ENCODE measurements around the gene LYRM1. TPM values are rescaled to one million over a fixed set of nuclear protein-coding genes. Genes with fewer than 3 reads are reported as not detected.
"Not testable (repeated sequence)": the region's sequence is repeated elsewhere in the genome, so short reads cannot be mapped to it uniquely, and the experiment has no call there.

Gene LYRM1
- total RNA-seq, 4 donors from 2014 or later, result 17.4 to 37.3 (median 30.0) TPM

DNA sequence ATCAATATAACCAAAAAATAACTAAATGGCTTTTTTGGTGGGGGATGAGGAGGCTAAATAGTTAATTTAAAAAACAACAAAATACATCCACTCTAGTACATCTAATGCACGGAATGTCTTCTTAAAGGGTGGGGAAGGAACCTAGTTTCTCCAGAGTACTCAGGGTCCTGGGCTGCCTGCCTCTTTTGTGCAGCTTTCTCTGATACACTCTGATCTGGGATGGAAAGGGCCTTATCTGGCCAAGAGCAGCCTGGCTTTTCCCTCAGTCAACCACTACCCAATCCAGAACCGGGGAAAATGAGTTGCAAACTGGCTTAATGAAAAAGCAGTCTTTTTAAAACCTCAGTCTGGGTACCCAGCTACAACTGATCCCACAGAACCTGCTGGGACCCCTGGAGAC, 43.3 kb upstream of the LYRM1 start:
- TF ChIP-seq POLR2AphosphoS5 (IDR thresholded peaks at IDR 0.05) (no peak), POLR2A (IDR thresholded peaks at IDR 0.05) (no peak), EP300 (IDR thresholded peaks at IDR 0.05) (no peak)
- TF ChIP-seq, protein P1, sequence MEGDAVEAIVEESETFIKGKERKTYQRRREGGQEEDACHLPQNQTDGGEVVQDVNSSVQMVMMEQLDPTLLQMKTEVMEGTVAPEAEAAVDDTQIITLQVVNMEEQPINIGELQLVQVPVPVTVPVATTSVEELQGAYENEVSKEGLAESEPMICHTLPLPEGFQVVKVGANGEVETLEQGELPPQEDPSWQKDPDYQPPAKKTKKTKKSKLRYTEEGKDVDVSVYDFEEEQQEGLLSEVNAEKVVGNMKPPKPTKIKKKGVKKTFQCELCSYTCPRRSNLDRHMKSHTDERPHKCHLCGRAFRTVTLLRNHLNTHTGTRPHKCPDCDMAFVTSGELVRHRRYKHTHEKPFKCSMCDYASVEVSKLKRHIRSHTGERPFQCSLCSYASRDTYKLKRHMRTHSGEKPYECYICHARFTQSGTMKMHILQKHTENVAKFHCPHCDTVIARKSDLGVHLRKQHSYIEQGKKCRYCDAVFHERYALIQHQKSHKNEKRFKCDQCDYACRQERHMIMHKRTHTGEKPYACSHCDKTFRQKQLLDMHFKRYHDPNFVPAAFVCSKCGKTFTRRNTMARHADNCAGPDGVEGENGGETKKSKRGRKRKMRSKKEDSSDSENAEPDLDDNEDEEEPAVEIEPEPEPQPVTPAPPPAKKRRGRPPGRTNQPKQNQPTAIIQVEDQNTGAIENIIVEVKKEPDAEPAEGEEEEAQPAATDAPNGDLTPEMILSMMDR (IDR thresholded peaks at IDR 0.05), result no peak
- DNase-seq (ENCODE audit: low spot score in 2 of 2), result no peak
- Histone ChIP-seq H3K27me3 (no peaks in the 10 kb centered on the region), H3K4me1 (peaks cover 45% of the 10 kb centered on the region), H3K27ac (no peak overlapping the region), H3K4me3 (no peak overlapping the region), H3K36me3 (peaks cover 26% of the 10 kb centered on the region), H3K9me3 (no peaks in the 10 kb centered on the region)
- WGBS, result 83% methylated on average over 2 of the region's 2 CpGs

DNA sequence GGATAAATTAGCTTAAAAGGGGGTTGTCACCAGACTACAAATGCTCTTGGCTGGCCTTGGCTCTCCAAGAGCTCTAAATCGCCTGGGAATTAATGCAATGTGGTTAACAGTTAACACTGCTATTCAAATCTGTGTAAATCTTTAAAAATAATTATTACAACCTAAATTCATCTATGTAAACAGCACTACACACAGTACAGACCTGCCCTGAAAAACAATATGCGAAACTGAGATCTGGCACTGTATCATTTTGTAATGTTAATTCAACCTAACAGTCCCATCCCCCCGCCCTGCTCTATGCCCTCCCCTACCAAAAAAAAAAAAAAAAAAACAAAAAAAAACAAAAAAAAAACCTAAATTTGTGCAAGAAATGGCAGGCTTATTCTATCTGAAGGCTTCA, 41.3 kb upstream of the LYRM1 start:
- 88% methylated on average over 3 of the region's 3 CpGs for WGBS
- peaks cover 28% of the 10 kb centered on the region for H3K36me3 ChIP-seq

DNA sequence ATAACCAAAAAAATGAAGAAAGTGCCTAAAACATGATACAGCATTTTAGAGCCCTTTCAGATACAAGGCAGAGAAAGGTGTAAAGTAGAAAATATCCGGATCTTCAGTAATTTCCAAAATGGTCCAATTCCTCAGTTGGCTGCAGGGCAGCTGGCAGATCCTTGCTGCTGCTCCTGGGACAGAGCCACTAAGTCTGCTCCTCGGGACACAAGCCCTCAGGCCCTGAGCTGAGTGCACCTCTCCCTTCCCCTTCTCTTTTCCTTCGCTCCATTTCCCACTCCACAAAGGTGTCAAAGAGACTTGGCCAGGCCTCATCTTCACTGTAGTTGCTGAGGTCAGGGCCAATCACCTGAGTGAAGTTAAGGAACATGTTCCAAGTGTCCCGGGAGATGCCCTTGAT, 40.9 kb upstream of the LYRM1 start:
- H3K4me1 ChIP-seq, result peaks cover 25% of the 10 kb centered on the region
- H3K9me3 ChIP-seq, result no peaks in the 10 kb centered on the region
- H3K27ac ChIP-seq, result no peak overlapping the region
- no peak for TF ChIP-seq EP300 (IDR thresholded peaks at IDR 0.05)
- no peak for TF ChIP-seq POLR2AphosphoS5 (IDR thresholded peaks at IDR 0.05)
- TF ChIP-seq POLR2A (IDR thresholded peaks at IDR 0.05), result no peak
- TF ChIP-seq, protein P1 (IDR thresholded peaks at IDR 0.05), result no peak
- peaks cover 28% of the 10 kb centered on the region for H3K36me3 ChIP-seq
- no peaks in the 10 kb centered on the region for H3K27me3 ChIP-seq
- no peak overlapping the region for H3K4me3 ChIP-seq
- WGBS, result 32% methylated on average over 3 of the region's 4 CpGs
- no peak for DNase-seq (ENCODE audit: low spot score in 2 of 2)

More for the DNA sequence above, 41.3 kb upstream of the LYRM1 start:
- H3K4me1 ChIP-seq, result peaks cover 26% of the 10 kb centered on the region
- no peak overlapping the region for H3K27ac ChIP-seq
- no peaks in the 10 kb centered on the region for H3K27me3 ChIP-seq
- no peaks in the 10 kb centered on the region for H3K9me3 ChIP-seq
- H3K4me3 ChIP-seq, result no peak overlapping the region
- no peak for DNase-seq (ENCODE audit: low spot score in 2 of 2)
- TF ChIP-seq POLR2A (IDR thresholded peaks at IDR 0.05) (no peak), EP300 (IDR thresholded peaks at IDR 0.05) (no peak)
- TF ChIP-seq, protein P1 (IDR thresholded peaks at IDR 0.05), result no peak

DNA sequence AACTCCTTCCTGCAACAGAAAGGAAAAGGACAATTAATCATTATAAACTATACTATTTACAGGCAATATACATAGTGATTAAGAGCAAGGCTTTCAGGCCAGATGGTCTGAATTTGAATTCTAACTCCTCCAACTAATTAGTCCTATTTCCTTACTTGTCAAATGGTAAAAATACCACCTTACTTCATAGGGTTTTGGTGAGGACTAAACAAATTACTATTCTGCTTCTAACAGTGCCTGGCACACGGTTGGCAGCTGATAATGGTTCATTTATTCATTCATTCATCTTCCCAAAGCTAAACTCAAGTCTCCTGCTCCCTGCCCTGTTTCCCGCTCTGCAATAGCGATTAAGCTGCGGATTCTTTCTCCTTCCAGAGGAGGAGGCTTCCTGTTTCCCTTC, 40.2 kb upstream of the LYRM1 start:
- H3K27ac ChIP-seq, result no peak overlapping the region
- no peaks in the 10 kb centered on the region for H3K9me3 ChIP-seq
- H3K4me3 ChIP-seq, result no peak overlapping the region
- no peak for DNase-seq (ENCODE audit: low spot score in 2 of 2)
- no peaks in the 10 kb centered on the region for H3K27me3 ChIP-seq
- no peak for TF ChIP-seq EP300 (IDR thresholded peaks at IDR 0.05)
- TF ChIP-seq, protein P1 (IDR thresholded peaks at IDR 0.05), result no peak
- TF ChIP-seq POLR2AphosphoS5 (IDR thresholded peaks at IDR 0.05), result no peak
- TF ChIP-seq POLR2A (IDR thresholded peaks at IDR 0.05), result no peak
- WGBS, result 80% methylated on average over 4 of the region's 4 CpGs
- H3K4me1 ChIP-seq, result peaks cover 31% of the 10 kb centered on the region
- peaks cover 28% of the 10 kb centered on the region for H3K36me3 ChIP-seq

DNA sequence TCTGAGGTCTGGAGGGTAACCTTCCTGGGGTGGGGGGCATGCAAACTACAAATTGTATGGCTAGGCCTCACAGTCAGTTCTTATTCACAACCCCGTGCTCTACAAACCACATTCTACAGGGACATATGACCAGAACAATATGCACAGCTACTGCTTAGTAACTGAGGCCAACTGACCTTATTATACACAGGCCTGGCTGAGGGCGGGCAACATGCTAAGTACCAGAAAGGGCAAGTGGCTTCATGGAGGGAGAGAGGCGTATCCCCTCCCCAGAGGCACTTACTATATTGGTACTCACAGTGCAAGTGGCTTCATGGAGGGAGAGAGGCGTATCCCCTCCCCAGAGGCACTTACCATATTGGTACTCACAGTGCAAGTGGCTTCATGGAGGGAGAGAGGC, 39.6 kb upstream of the LYRM1 start:
- peaks cover 38% of the 10 kb centered on the region for H3K4me1 ChIP-seq
- H3K36me3 ChIP-seq, result peaks cover 28% of the 10 kb centered on the region
- not testable (repeated sequence) for H3K4me3 ChIP-seq; H3K9me3 ChIP-seq; H3K27ac ChIP-seq; H3K27me3 ChIP-seq; DNase-seq (ENCODE audit: low spot score in 2 of 2)
- 78% methylated on average over 3 of the region's 4 CpGs for WGBS

All from suprapubic skin (tissue), 4 donors.